IPS-15b (cell line): ENCODE results near the gene TENT5A.

ENCODE experiments used
- H3K27me3 ChIP-seq: one replicate; pipeline ENCODE4 v1.6.1; 2013; ENCODE audit warnings: low read length; ENCODE audit not compliant: control insufficient read depth, insufficient read depth
- H3K36me3 ChIP-seq: one replicate; pipeline ENCODE4 v1.6.1; 2013; ENCODE audit warnings: low read length; ENCODE audit not compliant: control insufficient read depth, insufficient read depth
- H3K4me1 ChIP-seq: one replicate; pipeline ENCODE4 v1.6.1; 2013; ENCODE audit warnings: mild to moderate bottlenecking, low read length; ENCODE audit not compliant: control insufficient read depth, insufficient read depth
- H3K4me3 ChIP-seq: one replicate; pipeline ENCODE4 v1.5.1; 2013; ENCODE audit warnings: low read depth, low read length
- H3K9ac ChIP-seq: one replicate; pipeline ENCODE4 v1.6.1; 2013; ENCODE audit warnings: low read depth, mild to moderate bottlenecking, low read length
- H3K9me3 ChIP-seq: one replicate; pipeline ENCODE4 v1.6.1; 2013; ENCODE audit warnings: mild to moderate bottlenecking, low read length; ENCODE audit not compliant: control insufficient read depth, insufficient read depth

TENT5A gene

GRCh38 chr6:81769824-81770223, 17.3 kb upstream of the TENT5A start:
- H3K9ac ChIP-seq = no peak overlapping the region
- H3K4me1 ChIP-seq = no peaks in the 10 kb centered on the region
- no peak overlapping the region for H3K4me3 ChIP-seq
- no peaks in the 10 kb centered on the region for H3K27me3 ChIP-seq
- no peaks in the 10 kb centered on the region for H3K36me3 ChIP-seq
- H3K9me3 ChIP-seq = no peaks in the 10 kb centered on the region

GRCh38 chr6:81768150-81768942, 15.9 kb upstream of the TENT5A start:
- no peaks in the 10 kb centered on the region for H3K9me3 ChIP-seq
- H3K4me1 ChIP-seq = no peaks in the 10 kb centered on the region
- H3K9ac ChIP-seq = no peak overlapping the region

GRCh38 chr6:81767163-81767891, 14.8 kb upstream of the TENT5A start:
- Histone ChIP-seq H3K27me3 (no peaks in the 10 kb centered on the region), H3K4me3 (no peak overlapping the region)

More at GRCh38 chr6:81768150-81768942, 15.9 kb upstream of the TENT5A start:
- no peak overlapping the region for H3K4me3 ChIP-seq
- no peaks in the 10 kb centered on the region for H3K27me3 ChIP-seq
- H3K36me3 ChIP-seq = no peaks in the 10 kb centered on the region

GRCh38 chr6:81766482-81767069, 14.1 kb upstream of the TENT5A start:
- H3K27me3 ChIP-seq = no peaks in the 10 kb centered on the region
- H3K4me3 ChIP-seq = no peak overlapping the region
- no peaks in the 10 kb centered on the region for H3K36me3 ChIP-seq
- H3K9me3 ChIP-seq = no peaks in the 10 kb centered on the region
- H3K4me1 ChIP-seq = no peaks in the 10 kb centered on the region
- no peak overlapping the region for H3K9ac ChIP-seq

More at GRCh38 chr6:81767163-81767891, 14.8 kb upstream of the TENT5A start:
- no peaks in the 10 kb centered on the region for H3K36me3 ChIP-seq
- no peaks in the 10 kb centered on the region for H3K9me3 ChIP-seq
- no peak overlapping the region for H3K9ac ChIP-seq
- H3K4me1 ChIP-seq = no peaks in the 10 kb centered on the region

- Histone ChIP-seq H3K9me3 (no peaks in the 10 kb centered on the region), H3K4me3 (no peak overlapping the region), H3K36me3 (no peaks in the 10 kb centered on the region), H3K27me3 (no peaks in the 10 kb centered on the region), H3K4me1 (no peaks in the 10 kb centered on the region), H3K9ac (no peak overlapping the region)
Observed at GRCh38 chr6:81764531-81764930, 12.1 kb upstream of the TENT5A start.

DNA sequence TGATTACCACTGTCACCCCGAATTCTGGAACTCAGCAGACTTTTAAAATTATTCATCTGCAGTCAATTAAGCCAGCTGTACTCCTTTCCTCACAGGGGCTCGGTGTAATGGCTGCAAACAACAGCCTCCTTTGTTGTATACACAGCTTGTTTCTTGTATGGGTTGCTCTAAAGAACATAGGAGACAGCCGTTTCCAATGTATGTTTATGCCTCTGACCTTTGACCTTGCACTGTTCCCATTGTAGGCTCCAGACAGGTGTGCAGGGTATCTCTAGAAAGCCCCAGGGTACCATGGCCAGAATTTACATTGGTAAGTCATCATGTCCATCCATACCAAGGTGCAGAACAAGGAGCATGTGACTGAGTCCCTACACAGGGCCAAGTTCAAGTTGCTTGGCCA, 11.5 kb upstream of the TENT5A start:
- no peaks in the 10 kb centered on the region for H3K4me1 ChIP-seq

DNA sequence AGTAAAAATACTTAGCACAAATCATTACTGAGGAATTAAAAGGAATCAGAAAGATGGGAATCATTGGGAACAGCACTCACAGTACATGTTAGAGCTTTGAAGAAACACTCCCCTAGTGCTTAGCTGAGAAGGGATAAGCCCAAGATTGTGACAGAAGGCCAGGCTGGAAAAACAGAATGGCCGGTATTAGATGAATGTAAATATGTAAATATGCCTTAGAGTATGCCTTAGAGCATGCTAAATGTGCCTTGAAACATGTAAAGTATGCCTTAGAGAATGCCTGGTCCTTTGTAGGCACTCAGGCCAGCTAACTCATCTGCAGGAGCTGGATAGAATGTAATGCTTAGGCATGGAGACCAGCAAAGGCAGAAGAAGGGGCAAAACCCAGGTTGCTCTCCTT, 10.6 kb upstream of the TENT5A start:
- H3K36me3 ChIP-seq = no peaks in the 10 kb centered on the region
- H3K9me3 ChIP-seq = no peaks in the 10 kb centered on the region
- no peak overlapping the region for H3K4me3 ChIP-seq
- H3K4me1 ChIP-seq = no peaks in the 10 kb centered on the region
- no peaks in the 10 kb centered on the region for H3K27me3 ChIP-seq
- no peak overlapping the region for H3K9ac ChIP-seq

More for the DNA sequence above, 11.5 kb upstream of the TENT5A start:
- no peaks in the 10 kb centered on the region for H3K27me3 ChIP-seq
- no peak overlapping the region for H3K4me3 ChIP-seq
- no peaks in the 10 kb centered on the region for H3K9me3 ChIP-seq
- no peaks in the 10 kb centered on the region for H3K36me3 ChIP-seq
- H3K9ac ChIP-seq = no peak overlapping the region

DNA sequence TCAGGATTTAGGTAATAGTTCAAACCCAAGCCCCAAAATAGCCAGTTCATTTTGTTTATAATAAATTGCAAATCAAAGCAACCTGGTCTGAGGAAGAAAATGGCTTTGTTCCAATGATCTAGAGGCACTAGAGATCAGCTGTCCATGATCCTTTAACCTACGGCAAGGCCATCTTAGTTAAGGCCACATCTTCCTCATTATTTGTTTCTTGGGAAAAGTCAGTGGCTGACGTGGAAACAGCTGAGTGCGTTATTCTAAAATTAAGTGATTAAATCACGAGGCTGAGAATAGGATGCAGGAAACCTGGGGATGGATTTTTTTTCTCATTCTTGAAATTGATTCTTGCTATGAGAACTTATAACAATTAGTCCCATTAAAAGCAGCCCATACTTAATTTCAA, 10.1 kb upstream of the TENT5A start:
- H3K4me3 ChIP-seq = no peak overlapping the region

GRCh38 chr6:81762132-81762531, 9.7 kb upstream of the TENT5A start:
- Histone ChIP-seq H3K4me1 (no peaks in the 10 kb centered on the region), H3K4me3 (no peak overlapping the region), H3K27me3 (no peaks in the 10 kb centered on the region), H3K9ac (no peak overlapping the region), H3K9me3 (no peaks in the 10 kb centered on the region), H3K36me3 (no peaks in the 10 kb centered on the region)

More for the DNA sequence above, 10.1 kb upstream of the TENT5A start:
- Histone ChIP-seq H3K9ac (no peak overlapping the region), H3K4me1 (no peaks in the 10 kb centered on the region), H3K36me3 (no peaks in the 10 kb centered on the region), H3K9me3 (no peaks in the 10 kb centered on the region), H3K27me3 (no peaks in the 10 kb centered on the region)

GRCh38 chr6:81761197-81761596, 8.7 kb upstream of the TENT5A start:
- no peaks in the 10 kb centered on the region for H3K9me3 ChIP-seq
- no peak overlapping the region for H3K9ac ChIP-seq
- H3K4me1 ChIP-seq = no peaks in the 10 kb centered on the region
- H3K36me3 ChIP-seq = no peaks in the 10 kb centered on the region
- H3K4me3 ChIP-seq = no peak overlapping the region
- H3K27me3 ChIP-seq = no peaks in the 10 kb centered on the region

- no peaks in the 10 kb centered on the region for H3K9me3 ChIP-seq
- no peaks in the 10 kb centered on the region for H3K4me1 ChIP-seq
- no peak overlapping the region for H3K9ac ChIP-seq
Observed at GRCh38 chr6:81759782-81760181, 7.3 kb upstream of the TENT5A start.

More at GRCh38 chr6:81759782-81760181, 7.3 kb upstream of the TENT5A start:
- peaks cover under 1% of the 10 kb centered on the region for H3K27me3 ChIP-seq
- no peak overlapping the region for H3K4me3 ChIP-seq
- H3K36me3 ChIP-seq = no peaks in the 10 kb centered on the region
